ACHN (cell line): ENCODE data around the gene LTBP1.
"Not testable (repeated sequence)": the region's sequence is repeated elsewhere in the genome, so short reads cannot be mapped to it uniquely, and the experiment has no call there.

Experiments
- DNase-seq: peaks from one replicate; pipeline ENCODE4 v3.0.0-alpha.2; 2015
- in situ Hi-C: cut with HindIII; loops from 2 replicates; pipeline ENCODE4 v1.10.0; 2017; ENCODE audit warnings: low sequenced_read_pairs, low pct_ligation_motif_present, low pct_unique_long_range_greater_than_20kb

LTBP1 gene

DNA sequence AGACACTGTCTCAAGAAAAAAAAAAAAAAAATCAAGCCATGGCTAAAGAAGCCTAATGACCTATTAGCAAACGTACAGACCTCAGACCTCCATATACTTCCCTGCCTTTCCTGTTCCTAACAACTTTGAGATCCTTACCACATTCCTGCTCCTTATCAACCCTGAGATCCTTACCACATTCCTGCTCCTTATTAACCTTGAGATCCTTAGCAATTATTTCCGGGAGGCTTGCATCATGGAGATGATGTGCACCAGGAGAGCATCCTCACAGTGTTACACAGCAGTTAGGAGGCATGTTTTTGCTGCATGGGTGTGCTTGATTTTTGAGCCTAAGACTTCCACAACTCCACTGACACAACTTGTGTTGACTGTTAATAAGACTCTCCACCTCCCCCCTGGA is 475.1 kb downstream of the LTBP1 start:
- no peak for DNase-seq
- in situ Hi-C loops: no loop called here

DNA sequence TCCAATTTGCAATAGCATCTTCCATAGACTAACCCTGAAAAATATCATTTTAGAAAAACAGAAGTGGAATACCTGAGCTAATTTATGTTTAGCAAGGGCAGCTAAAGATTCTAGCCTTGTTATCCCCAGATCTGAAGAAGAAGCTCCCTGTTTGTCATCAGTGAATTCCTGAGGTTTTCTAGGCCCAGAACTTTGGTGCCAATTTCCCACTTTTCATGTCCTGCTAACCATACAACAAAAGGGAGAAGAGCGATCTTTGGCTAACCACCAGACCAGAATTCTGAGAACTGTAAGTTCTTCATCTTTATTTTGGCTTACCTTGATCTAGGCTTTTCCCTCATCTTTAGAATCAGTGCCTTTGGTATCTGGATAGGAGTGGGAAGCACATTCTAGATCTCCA is 478.4 kb downstream of the LTBP1 start:
- no peak for DNase-seq
- in situ Hi-C loops: no loop called here

DNA sequence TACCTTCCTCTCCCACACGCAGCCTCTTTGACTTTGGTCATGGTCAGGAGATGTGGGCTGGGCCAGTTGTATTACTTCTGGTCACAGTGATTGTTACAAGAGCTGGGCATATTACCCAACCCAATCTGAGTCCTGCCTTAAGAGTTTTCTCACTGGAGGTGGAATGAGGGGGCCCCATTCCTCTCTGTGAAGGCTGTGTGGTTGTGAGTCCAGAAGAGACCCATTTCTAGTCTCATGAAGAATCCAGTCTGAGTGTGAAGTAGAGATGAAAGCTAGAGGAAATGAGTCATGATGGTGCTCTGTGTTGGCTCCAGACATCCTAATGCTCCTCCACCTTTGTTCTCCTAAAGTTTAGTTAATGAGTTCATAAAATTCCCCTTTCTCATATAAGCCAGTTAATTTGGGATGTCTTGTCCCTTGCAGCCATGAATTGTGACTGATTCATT is 478.9 kb downstream of the LTBP1 start:
- no peak for DNase-seq
- in situ Hi-C loops: no loop called here

DNA sequence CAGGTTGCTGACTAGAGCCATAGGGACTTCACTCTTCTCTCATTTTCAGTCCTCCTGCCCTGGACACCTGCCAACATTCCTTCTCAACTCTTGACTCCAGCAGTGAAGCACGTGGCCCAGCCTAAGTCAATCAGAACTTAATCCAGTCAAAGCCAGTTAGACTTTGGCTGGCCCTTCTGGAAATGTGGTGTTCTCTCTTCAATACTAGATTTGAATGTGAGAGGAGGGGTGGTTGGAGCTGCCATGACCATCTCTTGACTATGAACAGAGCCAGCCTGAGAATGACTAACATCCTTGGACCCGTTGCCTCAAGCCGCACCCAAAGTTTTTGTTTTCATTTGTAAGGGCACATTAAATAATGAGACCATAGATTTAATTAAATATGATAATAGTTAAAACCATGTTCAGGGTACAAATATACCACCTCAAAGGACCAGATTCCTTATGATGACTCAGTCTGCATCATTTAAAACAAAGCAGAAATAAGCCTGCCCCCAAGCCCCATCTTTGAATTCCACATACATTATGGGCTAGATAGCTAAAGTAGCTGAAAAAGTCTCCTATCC is 480.0 kb downstream of the LTBP1 start:
- DNase-seq: peak; percentile 8
- in situ Hi-C loops: no loop called here

DNA sequence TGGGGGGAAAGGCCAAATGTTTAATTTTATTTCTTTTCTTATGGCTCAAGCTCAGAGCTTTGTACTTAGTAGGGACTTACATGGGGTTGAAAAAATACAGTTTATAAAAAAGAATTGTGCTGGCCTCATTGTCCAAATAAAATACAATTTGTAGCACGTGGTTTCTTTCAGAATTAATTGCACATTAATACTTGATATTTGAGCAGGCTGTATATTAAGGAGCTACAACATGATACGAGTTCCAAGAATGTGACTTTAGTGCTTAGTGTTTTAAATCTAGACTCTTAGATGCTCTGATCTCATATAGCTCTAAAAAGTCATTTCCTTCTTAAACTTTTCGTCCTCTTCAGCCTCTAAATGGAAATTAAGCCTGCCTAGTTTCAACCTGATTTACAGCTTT is 483.3 kb downstream of the LTBP1 start:
- no peak for DNase-seq
- in situ Hi-C loops: no loop called here

DNA sequence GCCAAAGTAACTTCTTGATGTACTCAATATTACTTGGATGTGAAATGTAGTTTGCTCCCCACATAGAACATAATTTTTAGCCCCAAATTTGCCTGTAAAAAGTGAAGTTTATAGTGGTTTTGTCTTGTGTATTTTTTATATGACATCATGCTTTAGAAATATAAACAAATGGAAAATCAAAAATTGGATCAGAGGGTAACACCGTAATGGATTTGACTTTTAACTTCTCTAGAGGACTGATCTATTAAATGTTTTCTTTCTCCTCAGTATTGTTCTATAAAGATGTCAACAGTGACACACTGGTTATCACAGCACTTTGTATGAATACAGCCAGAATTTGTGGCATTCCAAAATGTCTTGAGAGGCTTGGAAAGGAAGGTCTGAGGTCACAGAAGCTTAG is 484.1 kb downstream of the LTBP1 start:
- in situ Hi-C loops: no loop called here
- no peak for DNase-seq

DNA sequence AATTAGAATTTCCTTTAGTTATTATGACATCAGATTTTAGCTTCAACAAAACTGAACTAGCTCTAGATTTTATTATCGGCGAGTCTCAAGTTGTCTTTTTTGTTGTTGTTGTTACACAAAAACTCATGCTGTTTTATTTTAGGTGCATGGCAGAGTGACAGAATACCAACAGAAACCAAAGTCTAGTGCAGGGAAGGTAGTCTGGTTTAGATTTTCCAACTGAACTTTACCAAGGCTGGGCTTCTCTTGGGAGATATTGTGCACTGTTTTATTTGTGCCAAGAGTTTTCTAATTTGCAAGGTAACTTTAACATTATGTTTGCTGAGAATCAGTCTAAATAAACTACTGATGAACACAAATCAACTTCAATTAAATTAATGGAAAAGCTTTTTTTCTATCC is 486.1 kb downstream of the LTBP1 start:
- DNase-seq: no peak
- in situ Hi-C loops: no loop called here

DNA sequence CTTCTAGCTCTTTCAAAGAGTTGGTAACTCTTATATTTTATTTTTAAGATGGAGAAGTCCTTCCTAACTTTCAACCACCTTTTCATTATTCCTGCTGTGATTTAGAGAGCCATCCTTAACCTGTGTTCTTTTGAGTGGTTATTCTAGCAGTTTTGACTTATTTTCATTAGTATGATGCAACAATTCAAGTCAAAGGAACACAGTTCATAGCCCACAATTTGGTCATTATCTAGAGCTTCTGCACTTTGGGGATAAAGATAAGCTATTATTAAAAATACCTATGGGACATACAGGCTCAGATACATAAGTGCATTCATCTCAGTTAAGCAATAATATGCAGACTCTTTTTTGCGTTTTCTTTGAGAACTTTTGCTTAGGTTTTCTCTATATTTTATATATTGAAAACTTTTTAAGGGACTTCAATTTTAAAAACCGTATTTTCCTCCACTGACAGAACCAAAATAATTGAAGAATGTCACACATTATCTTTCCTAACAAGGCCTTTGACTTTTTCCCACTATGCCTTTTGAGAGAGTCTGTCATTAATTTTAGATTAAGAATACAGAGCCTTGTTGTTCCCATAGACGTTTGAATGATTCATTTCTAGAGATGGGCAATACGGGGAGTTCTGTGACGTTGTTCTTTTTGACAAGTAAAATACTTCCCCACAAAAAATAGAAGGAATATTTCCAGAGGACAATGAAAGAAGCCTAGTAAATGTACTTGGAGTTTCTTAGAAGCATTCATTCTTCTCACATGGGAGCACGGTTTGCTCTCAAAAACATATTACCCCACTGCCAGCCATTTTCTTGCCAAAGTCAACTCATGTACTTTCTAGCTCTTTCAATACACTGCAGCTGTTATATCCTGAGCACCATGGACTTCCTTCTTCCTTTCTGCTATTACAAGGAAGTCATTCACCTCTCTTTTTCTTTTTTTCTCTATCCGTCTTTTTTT is 486.8 kb downstream of the LTBP1 start:
- DNase-seq: no peak
- in situ Hi-C loops: no loop called here

DNA sequence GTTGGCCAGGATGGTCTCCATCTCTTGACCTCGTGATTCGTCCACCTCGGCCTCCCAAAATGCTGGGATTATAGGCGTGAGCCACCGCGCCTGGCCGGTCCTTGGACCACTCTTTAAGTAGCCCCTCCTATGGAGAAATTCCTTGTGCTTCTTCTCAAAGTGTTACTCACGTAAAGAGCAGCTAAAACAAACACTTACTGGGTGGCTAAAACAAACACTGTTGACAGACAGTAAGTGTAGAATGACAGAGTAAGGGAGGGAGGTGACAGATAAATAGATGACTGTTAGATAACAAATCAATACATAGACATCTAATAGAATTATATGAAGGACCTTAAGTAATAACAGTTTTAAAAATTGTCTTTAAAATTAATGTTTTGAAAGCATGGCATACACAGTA is 488.8 kb downstream of the LTBP1 start:
- in situ Hi-C loops: no loop called here
- DNase-seq: no peak

DNA sequence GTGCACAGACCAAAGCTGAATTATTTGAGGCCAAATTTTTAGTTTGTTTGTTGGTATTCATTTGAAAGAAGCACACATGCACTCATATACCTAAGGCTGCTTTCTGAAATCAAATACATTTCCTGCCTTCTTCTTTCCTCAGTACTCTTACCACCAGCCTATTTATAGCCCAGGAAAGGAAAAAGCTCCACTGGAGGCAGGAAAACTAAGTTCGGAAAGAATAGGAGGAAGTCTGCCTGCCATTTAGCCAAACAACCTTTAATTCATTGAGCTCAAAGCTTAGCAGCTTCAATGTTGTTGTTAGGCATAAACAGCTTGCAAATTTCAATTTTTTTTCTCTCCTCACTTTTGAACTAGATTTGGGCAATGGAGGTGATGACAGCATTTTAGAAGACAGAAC is 489.3 kb downstream of the LTBP1 start:
- in situ Hi-C loops: no loop called here

DNA sequence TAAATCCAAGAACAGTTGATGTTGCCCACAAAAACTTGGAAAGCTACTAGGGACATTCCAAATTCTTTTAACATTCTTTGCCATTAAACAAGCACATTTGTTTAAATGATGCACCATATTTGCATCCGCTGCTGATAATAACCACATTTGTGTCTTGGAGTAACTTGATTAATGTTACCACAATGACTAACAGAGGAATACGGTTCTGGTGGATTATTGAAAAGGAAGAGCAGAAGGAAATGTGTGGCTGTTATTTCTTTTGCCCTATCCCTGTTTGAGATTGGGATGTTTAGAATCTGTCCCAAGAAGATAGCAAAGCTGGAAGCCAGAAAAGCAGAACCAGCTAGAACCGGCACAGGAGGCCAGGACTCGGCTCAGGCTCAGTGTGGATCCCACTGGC is 490.5 kb downstream of the LTBP1 start:
- DNase-seq: no peak
- in situ Hi-C loops: no loop called here

More for the DNA sequence above, 489.3 kb downstream of the LTBP1 start:
- DNase-seq: no peak

DNA sequence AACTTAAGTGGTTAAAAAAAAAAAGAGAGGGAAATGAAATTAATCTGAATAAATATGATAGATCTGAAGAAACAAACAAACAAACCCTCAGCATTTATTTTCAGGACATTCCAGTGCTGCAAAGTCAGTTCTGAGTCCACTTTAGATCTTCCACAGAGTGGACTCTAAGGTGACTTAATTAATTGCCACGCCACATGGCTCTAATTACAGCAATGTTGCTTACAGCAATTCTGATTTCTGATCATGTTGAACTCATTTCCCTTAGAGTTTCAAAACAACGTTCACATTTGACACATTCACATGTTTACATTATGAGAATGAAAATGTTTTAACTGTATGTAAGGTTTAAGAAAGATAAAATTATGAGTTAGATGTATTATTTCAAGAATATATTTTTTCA is 491.1 kb downstream of the LTBP1 start:
- no peak for DNase-seq

DNA sequence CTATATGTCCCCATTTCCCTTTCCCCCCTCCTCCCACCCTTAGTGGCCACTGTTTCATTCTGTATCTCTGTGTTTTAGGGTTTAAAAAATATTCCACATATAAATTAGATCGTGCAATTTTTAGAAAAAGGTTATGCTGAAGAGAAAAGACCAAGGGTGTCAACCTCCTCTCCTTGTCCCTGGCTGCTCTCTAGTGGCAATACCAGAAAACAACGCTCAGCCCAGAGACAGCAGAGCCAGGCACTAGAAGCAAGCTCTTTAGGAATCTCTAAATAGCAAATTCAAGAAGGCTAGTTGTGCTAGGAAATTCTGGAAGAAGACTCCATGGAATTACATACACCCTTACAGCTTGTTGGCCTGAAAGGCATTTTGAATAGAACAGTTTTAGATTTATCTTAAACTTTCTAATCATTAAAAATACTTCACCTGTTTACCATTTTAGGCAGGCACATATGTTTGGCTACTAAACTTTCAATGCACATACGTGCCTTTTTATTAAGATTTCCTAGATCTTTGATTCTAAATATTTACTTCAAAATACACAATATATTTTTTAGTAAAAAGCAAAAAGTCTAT is 494.6 kb downstream of the LTBP1 start:
- peak; percentile 58 for DNase-seq

More for the DNA sequence above, 491.1 kb downstream of the LTBP1 start:
- in situ Hi-C loops: no loop called here

DNA sequence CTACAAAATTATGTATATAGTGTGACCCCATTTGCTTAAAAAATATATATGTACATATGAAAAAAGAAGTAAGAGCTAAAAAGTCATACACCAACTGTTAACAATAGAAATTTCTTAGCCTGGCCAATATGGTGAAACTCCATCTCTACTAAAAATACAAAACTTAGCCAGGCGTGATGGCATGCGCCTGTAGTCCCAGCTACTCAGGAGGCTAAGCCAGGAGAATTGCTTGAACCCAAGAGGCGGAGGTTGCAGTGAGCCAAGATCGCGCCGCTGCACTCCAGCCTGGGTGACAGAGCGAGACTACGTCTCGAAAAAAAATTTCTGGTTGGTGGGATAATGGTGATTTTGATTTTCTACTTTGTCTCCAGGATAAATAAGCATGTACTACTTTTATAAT is 495.3 kb downstream of the LTBP1 start:
- in situ Hi-C loops, DNase-seq: not testable (repeated sequence)

More for the DNA sequence above, 494.6 kb downstream of the LTBP1 start:
- in situ Hi-C loops: no loop called here

DNA sequence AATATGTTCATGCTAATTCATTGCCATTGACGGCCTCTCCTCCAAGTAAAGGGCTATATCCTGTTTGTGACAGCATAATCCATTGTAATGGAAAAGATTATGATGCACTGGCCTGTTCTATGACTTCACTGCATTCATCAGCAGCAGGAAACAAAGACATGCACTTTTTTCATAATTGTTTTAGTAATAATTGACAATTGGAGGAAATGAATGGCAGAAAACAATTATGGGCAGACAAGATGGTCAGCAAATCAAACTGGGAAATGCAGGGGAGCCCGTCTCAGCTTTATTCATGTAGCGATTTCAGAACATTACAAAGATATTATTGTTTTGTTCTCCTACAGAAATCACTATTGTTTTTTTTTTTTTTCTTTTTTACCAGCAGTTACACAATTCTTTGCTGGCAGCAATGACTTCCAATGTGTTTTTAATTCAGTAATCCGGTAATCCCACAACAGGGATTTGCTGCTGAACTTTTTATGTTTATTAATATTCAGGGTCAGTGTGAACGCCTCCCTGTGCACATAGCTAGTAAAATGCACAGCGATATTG is 495.9 kb downstream of the LTBP1 start:
- in situ Hi-C loops: no loop called here
- DNase-seq: no peak

DNA sequence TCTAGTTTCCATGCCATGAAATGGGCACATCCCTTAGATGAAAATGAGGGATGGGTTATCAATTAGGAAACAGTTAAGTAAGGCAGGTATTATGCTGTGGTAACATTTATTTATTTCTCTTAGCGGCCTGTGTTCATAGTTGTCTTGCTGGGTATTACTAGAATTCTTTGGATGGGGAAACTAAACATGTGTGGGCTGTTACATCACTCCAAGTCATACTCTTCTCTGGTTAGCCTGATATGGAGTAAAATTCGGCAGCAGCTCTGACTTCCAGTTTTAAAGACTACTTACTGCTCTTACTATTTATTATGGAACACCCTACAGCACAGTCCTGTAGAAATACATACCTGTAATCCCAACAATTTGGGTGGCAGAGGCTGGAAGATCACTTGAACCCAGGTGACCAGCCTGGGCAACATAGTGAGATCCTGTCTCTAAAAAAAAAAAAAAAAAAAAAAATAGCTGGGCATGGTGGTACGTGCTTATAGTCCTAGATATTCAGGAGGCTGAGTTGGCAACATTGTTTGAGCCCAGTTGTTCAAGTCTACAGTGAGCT is 496.6 kb downstream of the LTBP1 start:
- DNase-seq: no peak
- in situ Hi-C loops: no loop called here

DNA sequence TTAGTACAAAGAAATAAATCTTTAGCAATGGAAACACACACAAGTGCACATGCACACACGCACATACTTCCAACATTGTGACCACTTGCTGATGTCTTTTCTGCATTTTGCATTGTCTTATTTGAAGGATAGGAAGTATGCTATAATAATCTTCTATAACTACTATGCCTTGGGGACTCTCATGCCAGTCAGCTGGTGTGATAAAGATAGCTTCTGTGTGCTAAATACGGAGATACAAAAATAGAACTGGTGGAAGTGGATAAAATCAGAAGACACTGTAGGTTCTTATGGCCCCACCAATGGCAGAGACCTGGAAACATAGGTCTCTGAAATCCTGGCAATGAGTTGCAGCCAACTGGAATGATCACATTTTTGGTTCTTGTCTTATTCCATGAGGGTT is 498.2 kb downstream of the LTBP1 start:
- in situ Hi-C loops: no loop called here

DNA sequence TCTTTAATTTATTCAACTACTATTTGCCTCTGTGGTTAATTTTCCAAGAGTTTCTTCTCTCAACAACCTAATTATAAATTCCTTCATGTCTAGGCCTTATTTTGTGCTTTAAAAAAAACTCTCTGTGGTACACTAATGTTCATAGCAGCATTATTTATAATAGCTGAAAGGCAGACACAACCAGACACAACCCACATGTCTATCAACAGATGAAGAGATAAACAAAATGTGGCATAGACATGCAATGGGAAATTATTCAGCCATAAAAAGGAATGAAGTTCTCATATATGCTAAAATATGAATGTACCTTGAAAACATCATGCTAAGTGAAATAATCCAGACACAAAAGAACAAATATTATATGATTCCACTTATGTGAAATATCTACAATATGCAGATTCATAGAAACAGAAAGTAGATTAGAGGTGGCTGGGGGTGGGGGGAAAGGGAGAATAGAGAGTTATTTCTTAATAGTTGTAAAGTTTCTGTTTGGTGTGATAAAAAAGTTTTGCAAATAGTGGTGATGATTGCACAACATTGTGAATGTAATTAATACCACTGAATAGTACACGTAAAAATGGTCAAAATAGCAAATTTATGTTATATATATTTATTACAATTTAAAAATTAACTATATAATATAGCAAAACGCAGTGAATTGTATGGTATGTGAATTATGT is 501.6 kb downstream of the LTBP1 start:
- in situ Hi-C loops: no loop called here
- DNase-seq: no peak

More for the DNA sequence above, 498.2 kb downstream of the LTBP1 start:
- DNase-seq: no peak
